Activated CD8-positive, alpha-beta T cell treated with anti-CD3 and anti-CD28 coated beads, Interleukin-2, amount 10 ng/mL, durations not matched to agents 7 days and 5 days (primary cell): ENCODE results near the gene ZSCAN12. TPM values are rescaled to one million over a fixed set of nuclear protein-coding genes. Genes with fewer than 3 reads are reported as not detected.
A peak's percentile ranks its signal among the peaks of the same experiment; 100 is the strongest.

Experiments
- ATAC-seq: fragments of 150-1000 bp; cut with Tn5 transposase; one replicate; pipeline ENCODE4 v1.10.0; 2021; ENCODE audit warnings: moderate library complexity
- CTCF ChIA-PET: fragments of 350-600 bp; sonication (Branson Sonifier 250); formaldehyde crosslinking; loops from one replicate; lab custom pipeline; 2021; ENCODE audit warnings: antibody characterized with exemption; lab: Charles Lee
- POLR2A ChIA-PET: fragments of 350-600 bp; sonication (Branson Sonifier 250); formaldehyde crosslinking; loops from one replicate; lab custom pipeline; 2021; ENCODE audit warnings: antibody characterized with exemption; lab: Charles Lee
- DNase-seq: peaks from one replicate; pipeline ENCODE4 v3.0.0-alpha.2; 2020
- H3K27ac Mint-ChIP-seq: one replicate; pipeline ENCODE4 v1.8.0; 2021; ENCODE audit warnings: mild to moderate bottlenecking, mixed read lengths
- H3K27me3 Mint-ChIP-seq: one replicate; pipeline ENCODE4 v1.8.0; 2021; ENCODE audit warnings: low read depth, mixed read lengths
- H3K36me3 Mint-ChIP-seq: one replicate; pipeline ENCODE4 v1.8.0; 2021; ENCODE audit warnings: low read depth, mixed read lengths
- H3K4me1 Mint-ChIP-seq: one replicate; pipeline ENCODE4 v1.8.0; 2021; ENCODE audit warnings: low read depth, mixed read lengths
- H3K4me3 Mint-ChIP-seq: one replicate; pipeline ENCODE4 v1.8.0; 2021; ENCODE audit warnings: mild to moderate bottlenecking, mixed read lengths
- H3K9me3 Mint-ChIP-seq: one replicate; pipeline ENCODE4 v1.8.0; 2022; ENCODE audit warnings: mixed read lengths; ENCODE audit not compliant: insufficient read depth
- total RNA-seq, 2 experiments: library from RNA; stranded (reverse); gene quantifications; one replicate each; pipeline ENCODE4 v1.2.3, GENCODE V29; 2021

ZSCAN12 gene
- total RNA-seq, 2 experiments from 2014 or later: 10.8 to 11.4 TPM

GRCh38 chr6:28395918-28396317 is 3.6 kb downstream of the ZSCAN12 start:
- DNase-seq (no peak), ATAC-seq (no peak)
- no peak overlapping the region for H3K4me3 Mint-ChIP-seq
- H3K9me3 Mint-ChIP-seq: peaks cover 15% of the 10 kb centered on the region
- H3K27ac Mint-ChIP-seq: no peak overlapping the region
- peaks cover 65% of the 10 kb centered on the region for H3K4me1 Mint-ChIP-seq
- POLR2A ChIA-PET: no interaction called here
- peaks cover 70% of the 10 kb centered on the region for H3K36me3 Mint-ChIP-seq
- no peaks in the 10 kb centered on the region for H3K27me3 Mint-ChIP-seq
- CTCF ChIA-PET: interaction anchor here (4.0 kb wide), 1 partner anchor 13 kb away, joined by 14 read pairs; no protein-coding TSS in a partner anchor

DNA sequence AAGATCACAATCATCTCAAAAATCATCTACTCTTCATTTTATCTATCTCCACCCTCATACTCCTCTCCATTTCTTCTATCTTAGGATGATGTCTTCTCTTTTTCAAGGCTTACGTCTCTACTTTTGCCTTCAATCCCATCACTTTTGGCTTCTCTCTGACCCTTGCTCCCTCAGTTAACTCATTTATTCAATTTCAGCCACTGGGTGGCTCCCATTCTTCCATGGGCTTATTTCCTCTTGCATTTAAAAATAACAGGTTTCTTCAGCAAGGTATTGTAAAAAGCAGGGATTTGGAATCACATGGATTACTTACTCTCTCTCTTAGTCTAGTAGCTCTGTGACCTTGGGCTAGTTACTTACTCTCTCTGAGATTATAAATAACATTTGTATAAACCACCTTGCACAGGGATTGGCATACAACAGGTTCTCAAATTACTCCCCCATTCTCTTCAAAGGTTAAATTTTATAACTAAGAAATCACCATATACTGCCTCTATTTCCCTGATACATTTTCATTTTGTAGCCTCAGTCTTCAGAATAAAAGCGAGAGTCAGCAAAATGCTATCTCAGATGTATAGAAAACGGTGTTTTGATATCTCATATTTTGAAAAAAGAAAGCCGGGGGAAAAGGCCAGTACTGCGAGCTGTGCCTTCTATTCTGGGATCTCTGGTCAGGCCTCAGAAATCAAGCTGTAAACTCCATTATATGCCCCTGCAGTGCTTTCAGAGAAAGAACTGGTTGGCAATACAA is 5.5 kb downstream of the ZSCAN12 start:
- no peak for DNase-seq
- Mint-ChIP-seq H3K36me3 (peaks cover 88% of the 10 kb centered on the region), H3K4me1 (peaks cover 55% of the 10 kb centered on the region), H3K4me3 (no peak overlapping the region), H3K27me3 (no peaks in the 10 kb centered on the region), H3K27ac (peak overlapping the region; percentile 5), H3K9me3 (peaks cover 16% of the 10 kb centered on the region)
- ChIA-PET CTCF (interaction anchor here (0.5 to 4.0 kb wide), 5 partner anchors 11 to 329 kb away, joined by 3 to 14 read pairs (median 3); no protein-coding TSS in a partner anchor), POLR2A (no interaction called here)
- ATAC-seq: no peak

DNA sequence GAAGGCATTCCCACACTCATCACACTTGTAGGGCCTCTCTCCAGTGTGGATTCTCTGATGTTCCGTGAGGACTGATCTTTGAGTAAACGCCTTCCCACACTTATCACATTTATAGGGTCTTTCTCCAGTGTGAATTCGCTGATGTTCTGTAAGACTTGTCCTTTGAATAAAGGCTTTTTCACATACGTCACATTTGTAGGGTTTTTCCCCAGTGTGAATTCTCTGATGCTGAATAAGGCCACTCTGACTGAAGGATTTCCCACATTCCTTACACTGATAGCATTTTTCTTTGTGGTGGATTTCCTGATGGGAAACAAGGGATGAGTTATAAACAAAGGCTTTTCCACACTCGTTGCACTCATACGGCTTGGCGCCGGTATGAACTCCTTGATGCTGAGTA is 8.9 kb downstream of the ZSCAN12 start:
- Mint-ChIP-seq H3K4me1 (peaks cover 31% of the 10 kb centered on the region), H3K27ac (no peak overlapping the region), H3K4me3 (no peak overlapping the region), H3K27me3 (no peaks in the 10 kb centered on the region), H3K36me3 (peaks cover 89% of the 10 kb centered on the region), H3K9me3 (peaks cover 16% of the 10 kb centered on the region)
- ChIA-PET CTCF (no interaction called here), POLR2A (no interaction called here)
- DNase-seq (no peak), ATAC-seq (no peak)

GRCh38 chr6:28384143-28384533 is 15.4 kb downstream of the ZSCAN12 start:
- Mint-ChIP-seq H3K36me3 (peaks cover 93% of the 10 kb centered on the region), H3K27me3 (no peaks in the 10 kb centered on the region), H3K4me3 (no peak overlapping the region), H3K4me1 (peaks cover 17% of the 10 kb centered on the region), H3K9me3 (peaks cover 13% of the 10 kb centered on the region), H3K27ac (no peak overlapping the region)
- DNase-seq (no peak), ATAC-seq (no peak)
- ChIA-PET CTCF (interaction anchor here (0.9 to 4.8 kb wide), 6 partner anchors 11 to 49 kb away, joined by 3 to 32 read pairs (median 3); partner anchors contain the start of genes ZSCAN12 and ZSCAN31), POLR2A (interaction anchor here (1.6 kb wide), 1 partner anchor 41 kb away, joined by 5 read pairs; no protein-coding TSS in a partner anchor)

GRCh38 chr6:28383235-28384142 is 16.1 kb downstream of the ZSCAN12 start:
- peaks cover 15% of the 10 kb centered on the region for H3K4me1 Mint-ChIP-seq
- no peaks in the 10 kb centered on the region for H3K27me3 Mint-ChIP-seq
- peak; percentile 24 for DNase-seq
- ATAC-seq: no peak
- H3K4me3 Mint-ChIP-seq: peak overlapping the region; percentile 16
- ChIA-PET POLR2A (interaction anchor here (1.6 kb wide), 1 partner anchor 42 kb away, joined by 5 read pairs; no protein-coding TSS in a partner anchor), CTCF (interaction anchor here (0.8 to 4.8 kb wide), 9 partner anchors 11 to 131 kb away, joined by 3 to 32 read pairs (median 3); partner anchors contain the start of genes PGBD1, ZKSCAN4 and ZSCAN31)
- H3K36me3 Mint-ChIP-seq: peaks cover 87% of the 10 kb centered on the region
- peaks cover 14% of the 10 kb centered on the region for H3K9me3 Mint-ChIP-seq
- no peak overlapping the region for H3K27ac Mint-ChIP-seq

- CTCF ChIA-PET: interaction anchor here (4.8 kb wide), 1 partner anchor 25 kb away, joined by 32 read pairs; no protein-coding TSS in a partner anchor
- DNase-seq (no peak), ATAC-seq (no peak)
- Mint-ChIP-seq H3K27me3 (no peaks in the 10 kb centered on the region), H3K4me1 (peaks cover 14% of the 10 kb centered on the region), H3K27ac (no peak overlapping the region), H3K9me3 (peaks cover 17% of the 10 kb centered on the region), H3K4me3 (no peak overlapping the region), H3K36me3 (peaks cover 82% of the 10 kb centered on the region)
- POLR2A ChIA-PET: no interaction called here
These were observed 19.2 kb downstream of the ZSCAN12 start for GRCh38 chr6:28380381-28380780.

GRCh38 chr6:28378644-28379043 is 20.9 kb downstream of the ZSCAN12 start:
- DNase-seq (no peak), ATAC-seq (no peak)
- peaks cover 6% of the 10 kb centered on the region for H3K4me1 Mint-ChIP-seq
- H3K9me3 Mint-ChIP-seq: peaks cover 17% of the 10 kb centered on the region
- CTCF ChIA-PET: no interaction called here
- H3K27ac Mint-ChIP-seq: no peak overlapping the region
- no peak overlapping the region for H3K4me3 Mint-ChIP-seq
- no peaks in the 10 kb centered on the region for H3K27me3 Mint-ChIP-seq
- peaks cover 74% of the 10 kb centered on the region for H3K36me3 Mint-ChIP-seq
- POLR2A ChIA-PET: no interaction called here

- ChIA-PET POLR2A (no interaction called here), CTCF (no interaction called here)
- Mint-ChIP-seq H3K9me3 (peaks cover 14% of the 10 kb centered on the region), H3K4me1 (peaks cover 2% of the 10 kb centered on the region), H3K27me3 (no peaks in the 10 kb centered on the region), H3K4me3 (no peak overlapping the region), H3K36me3 (peaks cover 66% of the 10 kb centered on the region), H3K27ac (no peak overlapping the region)
- DNase-seq: no peak
- ATAC-seq: no peak
These were observed 21.7 kb downstream of the ZSCAN12 start for GRCh38 chr6:28377879-28378278.

GRCh38 chr6:28373925-28374324 is 25.6 kb downstream of the ZSCAN12 start:
- no peak overlapping the region for H3K4me3 Mint-ChIP-seq
- peaks cover 4% of the 10 kb centered on the region for H3K9me3 Mint-ChIP-seq
- DNase-seq (no peak), ATAC-seq (no peak)
- ChIA-PET CTCF (no interaction called here), POLR2A (no interaction called here)
- peaks cover 31% of the 10 kb centered on the region for H3K36me3 Mint-ChIP-seq
- H3K4me1 Mint-ChIP-seq: peaks cover 4% of the 10 kb centered on the region
- H3K27ac Mint-ChIP-seq: no peak overlapping the region
- no peaks in the 10 kb centered on the region for H3K27me3 Mint-ChIP-seq

DNA sequence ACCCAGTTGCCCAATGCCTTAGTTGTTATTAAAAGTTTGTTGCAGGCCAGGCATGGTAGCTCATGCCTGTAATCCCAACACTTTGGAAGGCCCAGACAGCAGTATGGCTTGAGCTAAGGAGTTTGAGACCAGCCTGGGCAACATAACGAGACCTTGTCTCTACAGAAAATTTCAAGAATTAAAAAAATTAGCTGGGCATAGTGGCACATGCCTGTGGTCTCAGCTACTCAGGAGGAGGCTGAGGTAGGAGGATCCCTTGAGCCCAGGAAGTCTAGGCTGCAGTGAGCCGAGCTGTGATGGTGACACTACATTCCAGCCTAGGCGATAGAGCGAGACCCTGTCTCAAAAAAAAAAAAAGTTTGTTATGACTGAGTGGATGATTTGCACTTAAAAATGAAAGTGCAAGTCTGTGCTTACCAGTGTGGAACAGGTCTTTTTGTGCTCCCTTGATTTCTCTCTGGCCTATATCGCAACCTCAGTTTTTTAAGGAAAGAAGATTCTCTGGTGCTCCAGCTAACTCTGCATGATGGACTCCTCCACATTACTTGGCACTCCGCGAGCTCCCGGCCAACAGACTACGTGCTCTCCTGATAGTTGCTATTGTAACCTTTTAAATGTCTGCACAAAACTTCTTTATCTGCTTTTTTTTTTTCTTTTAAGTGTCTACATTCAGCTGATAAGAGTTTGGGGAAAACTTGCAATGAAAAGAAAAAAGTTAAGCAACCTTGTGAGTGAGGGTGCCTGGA is 27.7 kb downstream of the ZSCAN12 start:
- peak overlapping the region; percentile 50 for H3K27ac Mint-ChIP-seq
- H3K36me3 Mint-ChIP-seq: peaks cover 20% of the 10 kb centered on the region
- DNase-seq (no peak), ATAC-seq (no peak)
- H3K4me3 Mint-ChIP-seq: no peak overlapping the region
- no peaks in the 10 kb centered on the region for H3K9me3 Mint-ChIP-seq
- ChIA-PET CTCF (interaction anchor here (0.8 to 2.1 kb wide), 3 partner anchors 15 to 91 kb away, joined by 3 to 13 read pairs (median 3); no protein-coding TSS in a partner anchor), POLR2A (interaction anchor here (0.6 kb wide), 1 partner anchor 103 kb away, joined by 3 read pairs; no protein-coding TSS in a partner anchor)
- H3K27me3 Mint-ChIP-seq: no peaks in the 10 kb centered on the region
- H3K4me1 Mint-ChIP-seq: peaks cover 2% of the 10 kb centered on the region

GRCh38 chr6:28371280-28371679 is 28.3 kb downstream of the ZSCAN12 start:
- ChIA-PET CTCF (interaction anchor here (0.8 to 2.1 kb wide), 4 partner anchors 12 to 91 kb away, joined by 3 to 13 read pairs (median 3); no protein-coding TSS in a partner anchor), POLR2A (no interaction called here)
- DNase-seq: no peak
- Mint-ChIP-seq H3K36me3 (peaks cover 24% of the 10 kb centered on the region), H3K4me3 (no peak overlapping the region), H3K27ac (no peak overlapping the region), H3K4me1 (peaks cover 2% of the 10 kb centered on the region), H3K9me3 (no peaks in the 10 kb centered on the region), H3K27me3 (no peaks in the 10 kb centered on the region)
- no peak for ATAC-seq
